Thyroid gland (tissue), 4 donors: Measurements from ENCODE around the gene LTBP3.

Experiments
- CTCF ChIP-seq, 6 experiments: fragments of 200-600 bp in 3 of 6; fragments of 450-650 bp in 3 of 6; sonication (generic) in 3 of 6; IDR thresholded peaks; one replicate each; pipeline ENCODE4 v1.5.1; 2016 to 2019; ENCODE audit warnings: antibody characterized with exemption in 6 of 6, mild to moderate bottlenecking in 2 of 6, inconsistent platforms in 1 of 6, moderate library complexity in 1 of 6
- POLR2A ChIP-seq, 2 donors: fragments of 450-650 bp; IDR thresholded peaks; one replicate each; pipeline ENCODE4 v1.6.1; 2017; ENCODE audit warnings: antibody characterized with exemption in 2 of 2, mild to moderate bottlenecking in 2 of 2, moderate library complexity in 1 of 2

DNA sequence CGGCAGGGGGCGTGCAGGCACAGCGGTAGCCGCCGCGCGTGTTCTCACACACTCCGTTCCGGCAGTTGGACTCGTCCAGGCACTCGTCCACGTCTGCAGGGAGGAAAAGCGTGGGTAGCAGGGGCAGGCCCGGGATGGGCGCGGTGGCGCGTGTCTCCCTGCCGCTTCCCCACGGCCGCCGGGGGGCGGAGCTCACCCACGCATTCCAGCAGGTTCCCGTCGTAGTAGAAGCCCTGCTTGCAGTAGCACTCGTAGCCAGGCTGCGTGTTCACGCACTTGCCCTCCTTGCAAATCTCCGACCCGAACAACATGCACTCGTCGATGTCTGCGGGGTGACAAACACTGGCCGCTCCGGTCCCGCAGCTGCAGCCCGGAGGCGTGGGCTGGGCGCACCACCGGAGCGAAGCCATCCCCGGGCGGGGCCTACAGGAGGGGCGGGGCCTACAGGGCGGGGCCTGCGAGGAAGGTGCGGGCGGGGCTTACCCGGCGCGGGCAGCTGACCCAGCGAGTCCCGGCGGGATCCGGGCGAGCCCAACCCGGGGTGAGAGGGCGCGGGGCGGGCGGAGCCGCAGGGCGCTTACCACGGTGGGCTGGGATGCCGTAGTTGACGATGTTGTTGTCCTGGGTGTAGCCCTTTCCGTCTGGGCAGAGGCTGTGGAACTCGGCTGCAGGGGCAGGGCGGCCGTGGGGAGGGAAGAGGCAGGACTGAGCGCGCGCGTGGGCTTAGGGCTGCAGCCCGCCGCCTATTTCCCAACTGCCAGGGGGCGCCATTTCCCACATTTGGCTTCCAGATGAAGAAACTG is 17.7 kb downstream of the LTBP3 start:
- peak; percentile 56 to 95 (median 88) for TF ChIP-seq CTCF (IDR thresholded peaks at IDR 0.05)
- TF ChIP-seq POLR2A (IDR thresholded peaks at IDR 0.05) = no peak
